Astrocyte (in vitro differentiated cells and primary cell): Measurements from ENCODE around the gene ACSF3.

ENCODE experiments used
- EZH2 ChIP-seq: IDR thresholded peaks from 2 replicates; pipeline ENCODE4 v1.6.1; 2012; ENCODE audit warnings: mild to moderate bottlenecking, low read length, inconsistent platforms; ENCODE audit not compliant: insufficient read depth
- TF ChIP-seq, protein P1 (sequence below): IDR thresholded peaks from 2 replicates; pipeline ENCODE4 v1.5.1; 2011; ENCODE audit warnings: low read depth, mild to moderate bottlenecking, inconsistent platforms, low read length, moderate library complexity; ENCODE audit not compliant: insufficient read depth

DNA sequence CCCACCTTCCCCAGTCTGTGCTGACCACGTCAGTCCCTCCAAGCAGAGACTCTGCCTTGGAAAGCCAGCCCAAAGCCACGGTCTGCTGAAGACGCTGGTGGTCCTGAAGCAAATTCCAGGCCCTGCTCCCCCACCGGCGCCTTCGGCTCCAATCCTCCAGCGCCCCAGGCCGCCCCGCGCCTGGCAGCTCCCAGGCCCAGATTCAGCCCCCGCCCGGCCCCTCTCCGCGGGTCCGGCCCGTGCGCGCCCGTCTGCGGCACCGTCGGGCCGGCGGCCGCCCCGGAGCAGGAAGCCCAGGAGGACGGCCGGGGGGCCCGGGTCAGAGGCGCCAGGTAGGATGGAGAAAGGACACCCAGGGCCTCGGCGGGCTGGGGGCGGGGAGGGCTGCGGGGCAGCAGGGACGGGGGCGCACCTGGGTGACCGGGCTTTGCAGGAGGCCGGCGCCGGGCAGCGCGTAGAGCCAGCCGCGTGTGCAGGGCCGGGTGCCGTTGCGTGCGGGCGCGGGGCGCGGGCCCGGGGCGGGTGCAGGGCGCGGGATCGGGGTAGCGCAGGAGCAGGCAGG is 107.3 kb downstream of the ACSF3 start:
- TF ChIP-seq, protein P1, sequence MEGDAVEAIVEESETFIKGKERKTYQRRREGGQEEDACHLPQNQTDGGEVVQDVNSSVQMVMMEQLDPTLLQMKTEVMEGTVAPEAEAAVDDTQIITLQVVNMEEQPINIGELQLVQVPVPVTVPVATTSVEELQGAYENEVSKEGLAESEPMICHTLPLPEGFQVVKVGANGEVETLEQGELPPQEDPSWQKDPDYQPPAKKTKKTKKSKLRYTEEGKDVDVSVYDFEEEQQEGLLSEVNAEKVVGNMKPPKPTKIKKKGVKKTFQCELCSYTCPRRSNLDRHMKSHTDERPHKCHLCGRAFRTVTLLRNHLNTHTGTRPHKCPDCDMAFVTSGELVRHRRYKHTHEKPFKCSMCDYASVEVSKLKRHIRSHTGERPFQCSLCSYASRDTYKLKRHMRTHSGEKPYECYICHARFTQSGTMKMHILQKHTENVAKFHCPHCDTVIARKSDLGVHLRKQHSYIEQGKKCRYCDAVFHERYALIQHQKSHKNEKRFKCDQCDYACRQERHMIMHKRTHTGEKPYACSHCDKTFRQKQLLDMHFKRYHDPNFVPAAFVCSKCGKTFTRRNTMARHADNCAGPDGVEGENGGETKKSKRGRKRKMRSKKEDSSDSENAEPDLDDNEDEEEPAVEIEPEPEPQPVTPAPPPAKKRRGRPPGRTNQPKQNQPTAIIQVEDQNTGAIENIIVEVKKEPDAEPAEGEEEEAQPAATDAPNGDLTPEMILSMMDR = no peak
- TF ChIP-seq EZH2 = peak; percentile 97
